Left forelimb (tissue), 1 donor: ENCODE data around the gene ADCY1.
A peak's percentile ranks its signal among the peaks of the same experiment; 100 is the strongest.

Experiments used
- DNase-seq: peaks from one replicate; pipeline ENCODE4 v3.0.0-alpha.2; 2018; ENCODE audit warnings: low spot score

The ADCY1 gene

DNA sequence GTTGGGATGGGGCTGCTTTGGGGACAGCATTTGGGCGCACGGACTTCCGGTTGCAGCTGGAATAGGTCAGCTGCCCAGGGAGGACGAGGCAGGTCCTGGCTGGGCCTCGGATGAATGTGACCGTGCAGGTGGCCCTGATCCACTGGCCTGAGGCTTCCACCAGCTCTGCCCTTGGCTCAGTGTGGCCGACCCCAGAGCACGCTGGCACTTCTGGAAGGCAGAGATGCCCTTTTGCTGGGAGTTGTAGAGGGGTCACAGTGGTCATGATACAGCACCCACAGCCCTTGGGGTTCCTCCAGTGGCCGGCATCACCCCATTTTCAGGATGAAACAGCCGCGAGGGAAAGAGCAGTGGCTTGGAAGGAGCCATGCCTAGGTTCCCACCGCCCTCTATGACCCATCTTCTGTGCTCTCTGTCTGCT, 19.0 kb downstream of the ADCY1 start:
- DNase-seq, result peak; percentile 36

DNA sequence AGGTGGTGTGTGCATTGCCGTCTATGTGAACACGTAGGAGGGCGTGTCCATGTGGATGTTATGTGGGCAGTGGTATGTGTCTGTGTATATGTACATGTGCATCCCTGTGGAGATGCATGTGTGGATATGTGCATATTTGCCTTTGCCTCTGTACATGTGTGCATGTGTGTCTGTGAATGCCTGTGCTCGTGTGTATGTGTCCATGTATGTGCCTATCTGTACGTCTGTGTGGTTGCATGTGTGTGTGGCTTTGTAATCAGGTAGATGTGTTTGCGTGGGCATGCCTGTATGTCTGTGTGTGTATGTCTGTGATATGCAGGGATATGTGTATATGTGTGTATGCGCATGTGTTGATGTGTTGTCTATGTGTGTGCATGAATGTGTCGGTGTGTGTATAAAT, 19.7 kb downstream of the ADCY1 start:
- DNase-seq, result peak; percentile 20

DNA sequence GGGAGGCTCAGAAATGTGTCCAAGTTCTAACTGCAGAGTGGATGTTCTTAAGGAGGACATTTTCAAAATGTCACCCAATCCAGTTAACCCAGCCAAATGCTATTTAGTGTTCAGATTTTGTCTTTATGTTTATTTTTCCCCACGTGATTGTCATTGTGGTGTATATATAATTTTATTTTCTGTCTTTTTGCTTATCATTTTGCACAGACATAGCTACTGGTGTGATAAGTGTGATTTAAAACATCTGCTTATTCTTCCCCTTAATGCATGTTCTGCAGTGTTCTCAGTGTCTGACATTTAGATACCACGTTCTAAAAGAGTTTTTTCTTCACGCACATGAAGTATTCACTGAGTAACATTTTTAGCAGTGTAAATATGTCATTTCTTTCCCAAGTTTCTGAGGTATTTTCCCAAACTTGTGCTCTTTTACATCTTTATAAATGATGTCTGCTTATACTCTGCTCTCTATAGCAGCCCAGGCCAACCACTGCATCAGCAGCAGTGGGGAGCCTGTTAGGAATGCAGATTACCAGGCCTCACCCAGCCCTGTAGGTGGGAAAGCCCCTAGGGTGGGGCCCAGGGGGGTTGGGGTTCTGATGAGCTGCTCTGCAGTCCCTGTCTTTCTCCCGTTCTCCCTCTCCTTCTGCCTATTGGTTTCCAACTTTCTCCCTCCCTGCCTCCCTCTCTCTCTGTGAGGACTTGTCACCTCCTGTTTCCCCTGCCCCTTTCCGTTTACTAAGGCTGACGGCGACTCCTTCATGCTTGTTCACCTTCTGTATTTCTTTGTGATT, 20.8 kb downstream of the ADCY1 start:
- peak; percentile 22 for DNase-seq

DNA sequence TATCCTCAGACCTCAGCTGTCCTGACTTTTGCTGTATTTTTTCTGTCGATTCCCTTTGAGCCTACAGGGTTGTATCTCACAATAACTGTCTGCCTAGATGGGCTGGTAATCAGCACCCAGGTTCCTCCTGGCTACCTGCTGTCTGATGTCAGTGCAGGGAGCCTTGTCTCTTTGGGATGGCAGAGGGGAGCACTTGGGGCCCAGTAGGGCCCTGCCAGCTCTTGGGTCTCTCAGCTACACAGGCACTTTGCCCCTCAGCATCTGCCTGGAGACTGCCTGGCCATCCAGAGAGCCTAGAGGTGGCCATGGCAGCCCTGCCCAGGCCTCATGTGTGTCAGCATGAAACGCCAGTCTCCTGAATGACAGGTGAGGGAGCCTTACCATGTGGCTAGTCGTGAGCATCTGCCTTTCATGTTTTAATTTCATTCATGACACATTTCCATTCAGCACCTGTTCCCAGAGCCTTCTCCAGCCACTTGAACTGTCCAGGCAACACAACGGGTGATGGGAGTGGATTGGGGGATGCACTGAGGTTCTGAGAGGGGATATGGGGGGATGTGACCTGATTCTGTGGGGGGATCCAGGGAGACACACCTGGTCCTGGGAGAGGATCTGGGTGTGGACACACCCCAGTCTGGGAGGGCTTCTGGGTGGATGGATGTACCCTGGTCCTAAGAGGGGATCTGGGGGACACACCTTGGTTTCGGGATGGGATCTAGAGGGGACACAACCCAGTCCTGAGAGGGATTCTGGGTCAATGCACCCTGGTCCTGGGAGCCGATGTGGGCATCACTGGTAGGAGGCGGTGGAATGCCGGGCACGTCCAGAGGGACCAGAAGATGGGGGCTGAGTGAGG, 21.9 kb downstream of the ADCY1 start:
- DNase-seq, result peak; percentile 49

DNA sequence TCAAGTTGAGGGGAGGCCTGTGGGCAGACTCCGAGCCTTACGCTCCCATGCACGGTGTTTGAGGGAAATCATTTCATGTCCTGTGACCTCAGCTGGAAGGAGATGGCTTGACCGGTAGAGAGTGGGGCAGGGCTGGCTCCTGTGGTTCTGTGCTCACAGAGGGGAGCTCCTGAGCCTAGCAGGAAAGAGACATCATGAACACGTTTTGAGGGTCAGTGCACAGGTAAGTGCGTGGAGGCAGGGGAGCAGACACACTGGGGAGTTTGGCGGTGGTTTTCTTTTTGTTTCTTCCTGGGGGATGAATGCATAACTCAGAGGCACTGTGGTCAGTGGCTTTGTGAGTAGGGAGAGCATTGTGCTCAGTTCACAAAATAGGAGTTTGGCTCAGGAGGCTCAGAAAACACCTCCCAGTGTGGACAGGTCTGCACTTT, 22.5 kb downstream of the ADCY1 start:
- DNase-seq, result peak; percentile 47

DNA sequence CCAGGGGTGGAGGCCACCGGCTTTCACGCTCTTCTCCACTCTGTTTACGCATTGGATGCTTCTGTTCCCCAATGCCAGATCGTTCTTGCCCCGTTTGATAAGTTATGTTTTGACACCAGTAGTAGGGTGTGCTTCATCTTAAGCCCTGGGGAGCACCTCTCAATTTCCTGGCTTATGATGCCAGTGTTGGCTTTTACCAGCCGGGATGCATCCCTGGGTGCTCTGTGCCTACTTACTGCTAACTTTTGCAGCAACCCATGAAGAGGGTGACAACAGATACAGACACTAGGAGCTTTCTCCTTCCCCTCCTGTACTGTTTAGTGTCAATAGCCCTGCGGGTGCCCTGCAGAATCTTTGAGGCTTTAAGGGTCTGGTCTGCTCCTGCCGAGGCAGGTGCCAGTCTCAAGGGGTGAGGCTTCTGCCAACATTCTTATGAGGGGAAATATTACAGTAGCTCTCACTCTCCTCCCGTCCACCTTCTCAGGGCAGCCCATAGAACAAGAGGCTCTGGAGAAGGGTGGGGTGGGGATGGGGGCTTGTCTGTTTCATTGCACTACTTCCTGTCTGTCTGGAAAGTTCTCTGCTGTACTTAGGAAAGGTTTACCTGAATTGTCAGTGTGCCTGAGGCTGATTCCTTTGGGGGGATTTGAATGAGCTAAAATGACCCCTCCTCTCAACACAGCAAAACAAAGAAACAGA, 23.3 kb downstream of the ADCY1 start:
- peak; percentile 23 for DNase-seq

DNA sequence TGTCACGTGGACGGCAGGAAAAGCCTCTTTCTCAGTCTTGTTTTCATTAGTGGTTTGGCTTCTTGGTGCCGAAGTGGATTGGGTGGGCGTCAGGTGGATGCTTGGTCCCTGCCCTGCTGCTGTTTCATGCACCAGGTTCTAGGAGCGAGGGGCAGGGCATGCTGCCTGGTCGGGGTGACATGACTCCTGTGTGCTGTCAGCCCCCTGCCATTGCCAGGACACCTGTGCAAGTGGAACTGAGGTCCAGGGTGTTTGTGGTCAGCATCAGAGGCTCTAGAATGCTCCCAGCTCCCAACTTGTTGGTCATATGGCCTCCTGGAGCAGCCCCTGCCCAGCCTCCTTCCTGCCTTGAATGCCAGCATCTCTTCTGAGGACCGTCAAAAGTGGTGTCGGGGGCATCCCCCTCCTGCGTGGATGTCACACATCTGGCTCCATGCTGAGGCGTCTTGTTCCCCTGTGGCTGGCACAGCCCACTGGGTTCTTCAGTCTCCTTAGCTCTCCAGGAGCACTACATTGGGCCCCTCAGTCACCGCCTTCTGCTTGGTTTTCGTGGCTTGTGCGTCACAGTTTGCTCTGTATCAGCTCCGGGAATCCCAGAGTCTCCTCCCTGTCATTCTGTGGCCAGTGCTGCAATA, 24.8 kb downstream of the ADCY1 start:
- DNase-seq, result peak; percentile 58

DNA sequence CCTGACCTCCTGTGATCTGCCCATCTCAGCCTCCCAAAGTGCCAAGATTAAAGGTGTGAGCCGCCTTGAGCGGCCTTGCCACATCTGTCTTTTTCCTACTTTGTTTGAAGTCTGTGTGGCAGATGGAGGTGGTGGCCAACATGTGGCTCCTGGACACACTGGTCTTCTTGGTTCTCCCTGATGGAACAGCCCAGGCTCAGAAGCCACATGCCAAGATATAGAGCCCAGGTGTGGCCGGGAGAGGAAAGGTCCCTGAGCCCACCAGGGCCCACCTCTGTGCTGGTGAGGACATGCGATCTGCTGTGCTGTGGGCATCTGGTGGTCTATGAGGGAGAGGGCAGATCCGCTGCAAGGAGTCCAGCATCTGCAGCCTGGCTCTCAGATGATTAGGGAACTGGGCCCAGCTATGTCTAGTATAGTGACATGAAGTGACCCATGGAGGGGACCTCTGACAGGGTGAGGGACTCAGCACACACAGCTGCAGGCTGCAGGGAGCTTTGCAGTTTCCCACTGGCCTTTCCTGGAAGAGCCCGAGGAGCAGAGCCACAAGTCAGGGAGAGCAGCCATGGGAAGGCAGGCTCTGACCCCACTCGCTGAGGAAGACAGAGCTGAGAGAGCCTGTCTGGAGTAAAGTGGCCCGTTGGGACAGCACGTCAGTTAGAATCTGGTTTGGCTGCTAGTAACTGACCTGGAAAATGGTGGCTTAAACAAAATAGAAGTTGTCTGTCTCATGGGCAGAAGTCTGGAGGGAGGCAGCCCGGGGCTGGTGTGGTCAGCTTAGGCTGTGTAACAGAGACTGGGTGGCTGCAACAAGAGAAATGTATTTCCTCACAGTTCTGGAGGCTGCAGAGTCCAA, 25.9 kb downstream of the ADCY1 start:
- peak; percentile 47 for DNase-seq

DNA sequence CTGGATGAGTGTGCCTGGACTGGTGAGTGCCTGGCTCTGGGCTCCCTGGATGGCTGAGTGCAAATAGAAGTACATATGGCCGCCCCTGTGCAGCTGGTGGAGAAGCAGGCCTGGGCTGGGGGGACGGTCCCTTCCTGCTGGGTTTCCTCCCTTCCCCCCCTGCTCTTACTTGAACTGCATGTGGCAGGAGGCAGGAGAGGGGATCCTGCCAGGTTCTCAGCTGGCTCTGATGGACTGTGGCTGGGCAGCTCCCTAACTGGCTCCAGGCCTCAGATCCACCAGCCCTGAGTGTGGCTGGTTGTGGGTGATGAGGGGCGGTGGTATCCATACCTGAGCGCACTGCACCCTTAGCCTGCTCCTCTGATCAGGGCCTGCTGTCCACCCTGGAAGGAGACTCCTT, 26.9 kb downstream of the ADCY1 start:
- DNase-seq, result peak; percentile 25

DNA sequence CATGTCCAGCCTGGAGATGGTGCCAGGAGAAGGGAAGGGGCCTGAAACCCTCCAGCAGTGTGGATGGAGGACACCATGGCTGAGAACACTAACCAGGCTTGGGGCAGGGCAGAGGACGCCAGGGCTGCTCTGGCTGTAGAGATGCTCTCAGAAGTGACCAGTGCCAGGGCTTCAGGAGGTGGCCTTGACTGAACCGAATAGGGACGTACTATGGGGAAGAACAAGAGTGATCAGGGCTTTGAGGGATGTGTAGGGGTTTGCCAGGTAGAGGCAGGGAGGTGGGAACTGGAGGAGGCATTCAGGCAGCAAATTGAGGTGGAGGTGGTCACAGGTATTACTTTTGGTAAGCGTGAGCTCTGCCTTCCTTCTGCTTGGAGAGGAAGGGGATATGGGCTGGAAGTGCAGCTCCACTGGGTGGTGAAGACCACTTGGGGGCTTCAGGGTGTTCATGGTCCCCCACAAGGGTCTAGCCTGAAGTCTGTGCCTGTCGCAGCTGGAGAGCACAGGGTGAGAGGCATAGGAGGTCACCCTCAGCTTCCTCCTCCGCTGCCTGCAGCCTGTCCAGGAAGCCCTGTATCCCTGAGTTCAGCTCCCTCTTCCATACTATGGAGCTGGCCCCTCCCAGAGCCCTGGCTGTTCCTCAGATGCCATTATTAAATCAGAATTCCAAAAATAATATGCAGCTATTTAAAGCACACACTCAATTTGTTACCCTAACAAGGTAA, 27.8 kb downstream of the ADCY1 start:
- peak; percentile 40 for DNase-seq

DNA sequence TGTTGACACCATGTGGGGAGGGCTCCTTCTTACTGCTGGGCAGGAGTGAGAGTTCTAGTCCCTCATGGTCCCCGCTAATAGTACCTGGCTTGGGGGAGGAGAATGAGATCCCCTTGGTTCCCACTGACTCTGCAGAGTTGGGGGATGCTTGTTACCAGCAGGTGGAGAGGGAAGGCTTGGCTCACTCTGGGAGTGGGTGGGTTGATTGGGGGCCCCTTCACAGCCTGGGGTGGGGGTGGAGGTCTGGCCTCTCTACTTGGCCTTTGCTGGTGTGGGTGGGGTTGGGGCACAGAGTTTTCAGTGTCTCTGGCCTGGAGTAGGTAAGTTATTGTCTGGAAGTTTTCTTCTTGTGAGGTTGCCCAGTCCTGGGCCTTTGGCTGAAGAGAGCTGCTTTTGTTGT, 31.9 kb downstream of the ADCY1 start:
- peak; percentile 30 for DNase-seq

DNA sequence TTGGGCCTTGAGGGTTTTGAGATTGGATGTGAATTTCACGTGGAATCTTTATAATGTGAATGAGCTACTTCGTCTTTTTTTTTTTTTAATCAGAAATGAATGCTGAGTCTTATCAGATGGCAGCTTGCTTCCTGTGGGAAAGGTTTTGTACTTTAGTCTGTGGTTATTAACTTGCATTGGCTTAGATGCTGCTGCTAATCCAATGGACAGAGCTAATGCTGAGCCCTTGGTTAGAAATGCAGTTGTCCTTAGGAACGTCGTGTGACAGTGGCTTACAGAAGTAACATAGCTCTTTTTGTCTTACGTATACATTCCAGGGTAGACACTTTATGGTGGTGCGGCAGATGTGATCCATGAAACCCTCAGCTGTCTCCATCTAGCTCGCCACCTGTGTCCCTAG, 32.8 kb downstream of the ADCY1 start:
- DNase-seq, result peak; percentile 15

DNA sequence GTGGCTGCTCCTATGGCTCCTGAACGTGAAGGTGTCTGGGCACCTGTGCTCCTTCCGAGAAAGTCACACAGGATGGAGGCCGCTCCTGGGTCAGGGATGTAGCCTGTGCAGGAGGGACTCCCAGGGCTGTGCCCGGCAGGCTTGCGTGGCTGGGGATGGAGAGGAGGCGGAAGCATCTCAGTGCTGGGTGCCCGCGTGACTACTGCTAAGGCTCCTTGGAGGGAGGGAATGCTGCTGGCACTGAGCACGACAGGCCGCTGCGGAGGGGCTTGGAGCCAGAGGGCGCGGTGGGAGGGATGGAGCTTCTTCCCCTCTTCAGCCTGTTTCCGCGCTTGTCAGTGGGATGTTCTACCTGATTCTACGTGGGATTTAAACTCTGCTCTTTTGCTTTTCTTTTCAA, 35.0 kb downstream of the ADCY1 start:
- DNase-seq, result no peak

DNA sequence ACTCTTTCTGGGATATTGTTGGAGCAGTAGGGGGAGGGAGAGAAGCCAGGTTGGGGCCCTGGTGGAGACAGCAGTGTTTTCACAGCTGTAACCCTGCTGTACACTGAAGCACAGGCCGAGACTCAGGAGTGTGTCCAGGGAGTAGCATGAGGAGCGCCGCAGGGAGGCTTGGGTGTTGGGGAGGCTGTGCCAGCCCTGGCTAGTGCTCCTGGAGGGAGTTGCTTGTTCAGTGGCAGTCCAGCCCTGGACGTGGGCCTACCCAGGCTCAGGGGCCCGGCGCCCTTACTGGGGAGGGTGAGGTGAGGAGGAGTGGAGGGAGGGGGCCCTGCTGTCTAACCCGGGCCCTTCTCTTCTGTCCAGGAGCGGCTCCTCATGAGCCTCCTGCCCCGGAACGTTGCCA, 35.9 kb downstream of the ADCY1 start:
- DNase-seq, result no peak

DNA sequence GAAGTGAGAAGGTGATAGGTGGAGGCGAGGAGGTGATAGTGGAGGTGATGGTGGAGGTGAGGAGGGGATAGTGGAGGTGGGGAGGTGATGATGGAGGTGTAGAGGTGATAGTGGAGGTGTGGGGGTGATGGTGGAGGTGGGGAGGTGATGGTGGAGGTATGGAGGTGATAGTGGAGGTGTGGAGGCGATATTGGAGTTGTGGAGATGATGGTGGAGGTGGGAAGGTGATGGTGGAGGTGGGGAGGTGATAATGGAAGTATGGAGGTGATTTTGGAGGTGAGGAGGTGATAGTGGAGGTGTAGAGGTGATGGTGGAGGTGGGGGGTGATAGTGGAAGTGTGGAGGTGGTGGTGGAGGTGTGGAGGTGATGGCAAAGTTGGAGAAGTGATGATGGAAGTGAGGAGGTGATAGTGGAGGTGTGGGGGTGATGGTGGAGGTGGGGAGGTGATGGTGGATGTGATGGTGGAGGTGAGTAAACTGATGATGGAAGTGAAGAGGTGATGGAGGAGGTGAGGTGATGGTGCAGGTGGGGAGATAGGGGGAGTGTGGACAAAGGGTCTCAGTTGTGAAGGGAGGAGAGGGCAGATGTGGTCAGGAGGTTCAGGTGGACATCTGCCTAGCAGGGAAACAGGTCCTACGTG, 36.6 kb downstream of the ADCY1 start:
- DNase-seq, result no peak

DNA sequence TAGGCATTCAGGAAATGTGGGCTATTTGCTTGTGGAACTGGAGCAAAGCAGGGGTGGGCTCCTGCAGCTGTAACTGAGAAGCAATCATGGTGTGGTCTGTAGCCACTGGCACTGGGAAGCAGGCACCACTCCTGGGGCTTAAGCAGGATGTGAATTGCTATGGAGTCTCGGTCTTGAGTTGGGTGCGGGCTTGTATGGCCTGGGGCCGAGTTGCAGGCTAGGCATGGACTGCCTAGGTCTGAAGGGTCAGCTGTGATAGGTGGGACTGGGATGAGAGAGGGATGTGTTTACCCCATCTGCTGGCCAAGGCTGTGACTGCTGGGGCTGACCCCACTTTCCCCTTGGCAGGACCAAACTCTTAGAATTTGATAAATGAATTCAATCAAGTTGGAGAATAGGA, 43.0 kb downstream of the ADCY1 start:
- no peak for DNase-seq

DNA sequence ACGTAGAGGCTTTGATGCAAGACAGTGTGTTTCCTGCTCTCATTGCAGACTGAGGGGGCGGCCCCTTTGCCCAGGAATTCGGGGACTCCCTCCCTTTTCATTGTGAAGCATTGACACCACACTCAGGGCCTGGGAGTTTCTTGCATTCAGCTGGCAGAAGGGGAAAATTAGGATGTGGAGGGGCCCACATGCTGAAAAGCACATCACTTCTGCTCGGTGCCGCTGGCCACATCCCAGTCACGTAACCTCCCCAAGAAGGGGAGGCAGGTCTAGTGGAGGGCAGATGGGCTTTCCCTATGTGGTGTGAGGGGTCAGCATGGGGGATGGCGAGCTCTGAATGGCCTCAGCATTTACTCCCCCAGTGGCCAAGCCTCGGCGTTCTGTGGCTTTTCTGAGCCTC, 47.9 kb downstream of the ADCY1 start:
- DNase-seq, result no peak

DNA sequence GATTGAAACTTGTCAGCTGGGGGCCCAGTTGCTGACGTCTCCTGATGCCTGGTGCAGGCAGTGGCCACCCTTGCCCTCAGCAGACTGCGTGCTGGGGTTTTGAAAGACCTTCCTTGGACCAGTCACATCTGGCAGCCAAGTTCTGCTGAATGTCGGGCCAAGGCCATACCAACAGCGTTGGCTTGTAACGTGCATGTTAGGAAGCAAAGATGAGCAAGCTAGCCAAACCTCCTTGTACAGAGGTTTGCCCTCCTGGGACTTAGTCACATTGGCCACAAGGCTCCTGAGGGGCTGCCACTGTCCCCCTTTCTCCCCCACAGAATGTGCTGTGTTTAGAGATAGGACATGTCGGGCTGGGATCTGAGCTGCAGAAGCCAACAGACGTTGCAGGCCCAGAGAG, 49.0 kb downstream of the ADCY1 start:
- DNase-seq, result no peak

DNA sequence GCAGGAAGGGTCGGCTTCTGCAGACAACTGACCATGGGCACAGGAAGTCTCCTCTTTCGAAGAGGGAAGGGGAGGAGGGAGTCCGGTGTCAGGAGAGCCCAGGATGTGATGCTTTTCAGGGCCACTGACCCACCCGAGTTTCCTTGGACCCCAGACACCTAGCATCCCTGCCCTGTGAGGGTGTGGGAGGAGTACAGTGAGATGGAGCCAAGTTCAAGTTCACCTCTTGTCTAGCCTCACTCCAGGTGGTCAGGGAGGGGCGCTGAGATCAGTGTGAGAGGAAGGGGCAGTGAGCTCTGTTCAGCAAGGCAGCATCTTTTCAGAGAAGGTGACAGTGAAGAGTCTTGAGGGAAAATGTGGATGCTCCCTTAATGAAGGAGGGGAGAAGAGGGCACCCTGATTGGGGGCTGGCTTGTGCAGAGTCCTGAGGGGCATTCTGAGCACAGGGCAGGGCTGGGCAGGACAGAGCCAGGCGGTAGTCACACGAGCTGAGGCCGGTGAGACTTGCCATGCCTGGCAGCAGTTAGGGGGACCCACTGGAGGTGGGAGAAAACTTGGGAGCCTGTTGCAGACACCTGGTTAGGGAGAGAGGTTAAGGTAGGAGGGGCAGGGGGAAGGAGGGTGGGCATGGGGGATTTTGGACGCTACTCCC, 49.7 kb downstream of the ADCY1 start:
- DNase-seq, result no peak

DNA sequence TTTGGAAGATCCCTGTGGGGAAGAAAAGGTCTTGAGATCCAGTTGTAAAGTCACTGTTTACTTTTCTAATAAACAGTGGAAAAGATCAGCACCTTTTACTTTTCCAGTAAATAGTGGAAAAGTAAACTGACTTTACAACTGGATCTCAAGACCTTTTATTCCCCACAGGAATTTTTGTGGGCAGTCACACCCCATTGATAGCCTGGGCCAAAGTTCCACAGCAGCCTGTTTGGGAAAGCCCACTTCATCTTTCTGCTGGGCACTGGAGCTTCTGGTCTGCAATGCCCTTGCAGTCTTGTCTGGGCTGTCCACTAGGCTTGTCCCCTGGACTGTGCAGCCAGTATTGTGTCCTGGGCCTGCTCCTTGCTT, 50.2 kb downstream of the ADCY1 start:
- no peak for DNase-seq
